Activated naive CD8-positive, alpha-beta T cell treated with anti-CD3 and anti-CD28 coated beads, Interleukin-2, amount 50 U/mL, for 24 hours (primary cell): ENCODE results near the gene ISCA2.
"Not testable (repeated sequence)": the region's sequence is repeated elsewhere in the genome, so short reads cannot be mapped to it uniquely, and the experiment has no call there.

ENCODE experiments used
- ATAC-seq: fragments of 150-1000 bp; cut with Tn5 transposase; one replicate; pipeline ENCODE4 v1.10.0; 2021
- DNase-seq: peaks from one replicate; pipeline ENCODE4 v3.0.0; 2021
- H3K27ac Mint-ChIP-seq: one replicate; pipeline ENCODE4 v1.8.0; 2021; ENCODE audit warnings: mild to moderate bottlenecking, mixed read lengths
- H3K27me3 Mint-ChIP-seq: one replicate; pipeline ENCODE4 v1.8.0; 2021; ENCODE audit warnings: mixed read lengths
- H3K36me3 Mint-ChIP-seq: one replicate; pipeline ENCODE4 v1.8.0; 2021; ENCODE audit warnings: low read depth, mixed read lengths
- H3K4me1 Mint-ChIP-seq: one replicate; pipeline ENCODE4 v1.8.0; 2021; ENCODE audit warnings: mixed read lengths
- H3K4me3 Mint-ChIP-seq: one replicate; pipeline ENCODE4 v1.8.0; 2021; ENCODE audit warnings: mild to moderate bottlenecking, moderate library complexity, mixed read lengths
- H3K9me3 Mint-ChIP-seq: one replicate; pipeline ENCODE4 v1.8.0; 2021; ENCODE audit warnings: mixed read lengths

ISCA2 gene

GRCh38 chr14:74493343-74494261, at the start of gene ISCA2:
ISCA2 (plus strand) TSS chr14:74493765; CDS start chr14:74493775, 10 bp downstream.
- DNase-seq (peak; percentile 100), ATAC-seq (peak; percentile 97)
- Mint-ChIP-seq H3K4me1 (peaks cover 34% of the 10 kb centered on the region), H3K4me3 (no peak within 1 kb of the TSS), H3K36me3 (peaks cover 2% of the 10 kb centered on the region), H3K9me3 (no peaks in the 10 kb centered on the region), H3K27me3 (no peaks in the 10 kb centered on the region), H3K27ac (peak within 1 kb of the TSS; percentile 90)

GRCh38 chr14:74444866-74445265, 48.7 kb upstream of the ISCA2 start:
- Mint-ChIP-seq H3K27ac (no peak overlapping the region), H3K36me3 (no peaks in the 10 kb centered on the region), H3K9me3 (no peaks in the 10 kb centered on the region), H3K4me3 (no peak overlapping the region), H3K4me1 (no peaks in the 10 kb centered on the region), H3K27me3 (peaks cover 6% of the 10 kb centered on the region)
- ATAC-seq (no peak), DNase-seq (no peak)

- DNase-seq, H3K9me3 Mint-ChIP-seq, H3K4me3 Mint-ChIP-seq, H3K4me1 Mint-ChIP-seq, H3K27me3 Mint-ChIP-seq, H3K36me3 Mint-ChIP-seq, H3K27ac Mint-ChIP-seq, ATAC-seq: not testable (repeated sequence)
These were observed 39.2 kb upstream of the ISCA2 start for GRCh38 chr14:74454397-74454796.

GRCh38 chr14:74456684-74457564, 36.6 kb upstream of the ISCA2 start:
- Mint-ChIP-seq H3K4me3 (no peak overlapping the region), H3K9me3 (peaks cover 5% of the 10 kb centered on the region), H3K27me3 (peaks cover 12% of the 10 kb centered on the region), H3K36me3 (no peaks in the 10 kb centered on the region), H3K4me1 (no peaks in the 10 kb centered on the region), H3K27ac (no peak overlapping the region)
- DNase-seq (no peak), ATAC-seq (no peak)

- DNase-seq (no peak), ATAC-seq (no peak)
- Mint-ChIP-seq H3K27ac (no peak overlapping the region), H3K4me3 (no peak overlapping the region), H3K9me3 (peaks cover 2% of the 10 kb centered on the region), H3K4me1 (no peaks in the 10 kb centered on the region), H3K36me3 (no peaks in the 10 kb centered on the region), H3K27me3 (peaks cover 12% of the 10 kb centered on the region)
These were observed 36.0 kb upstream of the ISCA2 start for GRCh38 chr14:74457565-74457895.

GRCh38 chr14:74459289-74459946, 34.1 kb upstream of the ISCA2 start:
- ATAC-seq (peak; percentile 78), DNase-seq (peak; percentile 43)
- no peak overlapping the region for H3K4me3 Mint-ChIP-seq
- H3K9me3 Mint-ChIP-seq = no peaks in the 10 kb centered on the region
- no peaks in the 10 kb centered on the region for H3K4me1 Mint-ChIP-seq
- no peaks in the 10 kb centered on the region for H3K36me3 Mint-ChIP-seq
- H3K27ac Mint-ChIP-seq = no peak overlapping the region
- peaks cover 10% of the 10 kb centered on the region for H3K27me3 Mint-ChIP-seq

- H3K27ac Mint-ChIP-seq = no peak overlapping the region
- peaks cover 10% of the 10 kb centered on the region for H3K27me3 Mint-ChIP-seq
- ATAC-seq (no peak), DNase-seq (no peak)
- H3K4me1 Mint-ChIP-seq = no peaks in the 10 kb centered on the region
- no peak overlapping the region for H3K4me3 Mint-ChIP-seq
- H3K36me3 Mint-ChIP-seq = no peaks in the 10 kb centered on the region
- H3K9me3 Mint-ChIP-seq = no peaks in the 10 kb centered on the region
These were observed 33.6 kb upstream of the ISCA2 start for GRCh38 chr14:74459976-74460375.

- H3K36me3 Mint-ChIP-seq = no peaks in the 10 kb centered on the region
- H3K9me3 Mint-ChIP-seq = no peaks in the 10 kb centered on the region
- H3K4me3 Mint-ChIP-seq = no peak overlapping the region
- no peak for DNase-seq
- H3K27me3 Mint-ChIP-seq = peaks cover 10% of the 10 kb centered on the region
- ATAC-seq = no peak
- H3K4me1 Mint-ChIP-seq = no peaks in the 10 kb centered on the region
- no peak overlapping the region for H3K27ac Mint-ChIP-seq
These were observed 30.6 kb upstream of the ISCA2 start for GRCh38 chr14:74462993-74463392.

- no peaks in the 10 kb centered on the region for H3K9me3 Mint-ChIP-seq
- no peak overlapping the region for H3K4me3 Mint-ChIP-seq
- ATAC-seq = no peak
- no peaks in the 10 kb centered on the region for H3K4me1 Mint-ChIP-seq
- DNase-seq = no peak
- no peak overlapping the region for H3K27ac Mint-ChIP-seq
- peaks cover 10% of the 10 kb centered on the region for H3K27me3 Mint-ChIP-seq
- H3K36me3 Mint-ChIP-seq = no peaks in the 10 kb centered on the region
These were observed 29.9 kb upstream of the ISCA2 start for GRCh38 chr14:74463697-74464096.

GRCh38 chr14:74464785-74465184, 28.8 kb upstream of the ISCA2 start:
- H3K36me3 Mint-ChIP-seq = no peaks in the 10 kb centered on the region
- H3K9me3 Mint-ChIP-seq = no peaks in the 10 kb centered on the region
- H3K4me1 Mint-ChIP-seq = no peaks in the 10 kb centered on the region
- DNase-seq = no peak
- no peak overlapping the region for H3K27ac Mint-ChIP-seq
- H3K4me3 Mint-ChIP-seq = no peak overlapping the region
- H3K27me3 Mint-ChIP-seq = peaks cover 10% of the 10 kb centered on the region
- ATAC-seq = no peak

GRCh38 chr14:74465335-74465734, 28.2 kb upstream of the ISCA2 start:
- H3K4me1 Mint-ChIP-seq = no peaks in the 10 kb centered on the region
- H3K36me3 Mint-ChIP-seq = no peaks in the 10 kb centered on the region
- H3K27me3 Mint-ChIP-seq = peaks cover 10% of the 10 kb centered on the region
- ATAC-seq (no peak), DNase-seq (no peak)
- no peaks in the 10 kb centered on the region for H3K9me3 Mint-ChIP-seq
- no peak overlapping the region for H3K4me3 Mint-ChIP-seq
- no peak overlapping the region for H3K27ac Mint-ChIP-seq

- no peak for ATAC-seq
- H3K27ac Mint-ChIP-seq = no peak overlapping the region
- H3K4me3 Mint-ChIP-seq = no peak overlapping the region
- peaks cover 4% of the 10 kb centered on the region for H3K36me3 Mint-ChIP-seq
- H3K9me3 Mint-ChIP-seq = no peaks in the 10 kb centered on the region
- no peaks in the 10 kb centered on the region for H3K4me1 Mint-ChIP-seq
- DNase-seq = no peak
- H3K27me3 Mint-ChIP-seq = peaks cover 2% of the 10 kb centered on the region
These were observed 25.1 kb upstream of the ISCA2 start for GRCh38 chr14:74468513-74468912.

GRCh38 chr14:74469548-74470518, 23.7 kb upstream of the ISCA2 start:
- Mint-ChIP-seq H3K4me1 (no peaks in the 10 kb centered on the region), H3K27ac (no peak overlapping the region), H3K4me3 (no peak overlapping the region), H3K9me3 (no peaks in the 10 kb centered on the region), H3K36me3 (peaks cover 6% of the 10 kb centered on the region), H3K27me3 (peaks cover 2% of the 10 kb centered on the region)
- DNase-seq = no peak
- no peak for ATAC-seq

GRCh38 chr14:74472601-74473000, 21.0 kb upstream of the ISCA2 start:
- Mint-ChIP-seq H3K27ac (no peak overlapping the region), H3K36me3 (peaks cover 6% of the 10 kb centered on the region), H3K27me3 (no peaks in the 10 kb centered on the region), H3K9me3 (no peaks in the 10 kb centered on the region), H3K4me1 (no peaks in the 10 kb centered on the region), H3K4me3 (no peak overlapping the region)
- DNase-seq (no peak), ATAC-seq (no peak)
